Cardiac muscle cell (in vitro differentiated cells and primary cell): ENCODE results near the gene MARK1. TPM values are rescaled to one million over a fixed set of nuclear protein-coding genes. Genes with fewer than 3 reads are reported as not detected.

ENCODE experiments used
- DNase-seq, 2 donors: peaks; one replicate each; pipeline versions ENCODE4 v3.0.0 to v3.0.0-alpha.2; 2010 to 2017; ENCODE audit warnings: low read depth in 1 of 2, low spot score in 1 of 2
- H3K27ac ChIP-seq: fragments of 200-600 bp; sonication (generic); 2 replicates; pipeline ENCODE4 v1.5.1; 2016
- H3K27me3 ChIP-seq: fragments of 200-600 bp; sonication (generic); 2 replicates; pipeline ENCODE4 v1.6.0; 2016; ENCODE audit warnings: control low read depth
- H3K36me3 ChIP-seq: fragments of 200-600 bp; sonication (generic); 2 replicates; pipeline ENCODE4 v1.5.1; 2016; ENCODE audit warnings: control low read depth
- H3K4me1 ChIP-seq: fragments of 200-600 bp; sonication (generic); 2 replicates; pipeline ENCODE4 v1.8.1; 2017; ENCODE audit warnings: low read depth, mild to moderate bottlenecking, mixed run types
- H3K4me3 ChIP-seq: fragments of 200-600 bp; sonication (generic); 2 replicates; pipeline ENCODE4 v1.5.1; 2016; ENCODE audit warnings: mild to moderate bottlenecking
- H3K9me3 ChIP-seq: fragments of 200-600 bp; sonication (generic); 2 replicates; pipeline ENCODE4 v1.5.1; 2017; ENCODE audit warnings: low read depth, mild to moderate bottlenecking, control low read depth
- polyA plus RNA-seq: library from polyadenylated mRNA; unstranded; fragments of >200 nt; fragmentation: Nextera tagmentation; extraction: Ambion mirVana; gene quantifications from 2 replicates; pipeline ENCODE4 v1.2.1, GENCODE V29; 2016
- total RNA-seq: library from RNA; depleted of rRNA; stranded (reverse); fragments of >200 nt; gene quantifications from 2 replicates; pipeline ENCODE4 v1.2.3, GENCODE V29; 2016
- TF ChIP-seq, protein P1 (sequence below): IDR thresholded peaks from 2 replicates; pipeline ENCODE4 v1.5.1; 2012; ENCODE audit warnings: low read depth, mild to moderate bottlenecking, low read length

The MARK1 gene
- total and polyA plus RNA-seq, 2 experiments from 2014 or later = 24.6 to 25.2 TPM

DNA sequence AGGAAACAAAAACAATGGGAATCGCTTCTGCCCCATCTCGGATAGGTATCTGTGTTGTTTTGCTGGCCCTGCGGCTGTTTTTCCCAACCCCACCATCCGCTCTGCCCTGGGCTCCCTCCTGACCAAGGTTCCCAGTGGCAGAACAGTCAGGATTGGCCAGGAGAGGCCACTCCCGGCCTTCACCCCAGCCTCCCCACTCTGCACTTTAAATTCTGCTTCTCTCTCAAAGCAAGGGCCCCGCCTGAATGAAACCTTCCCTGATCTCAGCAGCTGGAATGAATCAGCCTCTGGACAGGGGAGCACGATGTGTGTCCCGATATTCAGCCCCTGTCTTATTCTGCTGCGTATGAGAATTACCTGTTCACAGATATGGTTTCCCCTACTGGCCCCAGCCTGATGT lies 178.5 kb downstream of the MARK1 start:
- no peak for DNase-seq
- H3K4me3 ChIP-seq = no peak overlapping the region

GRCh38 chr1:220707160-220707559 lies 179.2 kb downstream of the MARK1 start:
- Histone ChIP-seq H3K4me1 (no peaks in the 10 kb centered on the region), H3K27ac (no peak overlapping the region), H3K9me3 (no peaks in the 10 kb centered on the region), H3K4me3 (no peak overlapping the region), H3K36me3 (no peaks in the 10 kb centered on the region), H3K27me3 (no peaks in the 10 kb centered on the region)
- TF ChIP-seq, protein P1, sequence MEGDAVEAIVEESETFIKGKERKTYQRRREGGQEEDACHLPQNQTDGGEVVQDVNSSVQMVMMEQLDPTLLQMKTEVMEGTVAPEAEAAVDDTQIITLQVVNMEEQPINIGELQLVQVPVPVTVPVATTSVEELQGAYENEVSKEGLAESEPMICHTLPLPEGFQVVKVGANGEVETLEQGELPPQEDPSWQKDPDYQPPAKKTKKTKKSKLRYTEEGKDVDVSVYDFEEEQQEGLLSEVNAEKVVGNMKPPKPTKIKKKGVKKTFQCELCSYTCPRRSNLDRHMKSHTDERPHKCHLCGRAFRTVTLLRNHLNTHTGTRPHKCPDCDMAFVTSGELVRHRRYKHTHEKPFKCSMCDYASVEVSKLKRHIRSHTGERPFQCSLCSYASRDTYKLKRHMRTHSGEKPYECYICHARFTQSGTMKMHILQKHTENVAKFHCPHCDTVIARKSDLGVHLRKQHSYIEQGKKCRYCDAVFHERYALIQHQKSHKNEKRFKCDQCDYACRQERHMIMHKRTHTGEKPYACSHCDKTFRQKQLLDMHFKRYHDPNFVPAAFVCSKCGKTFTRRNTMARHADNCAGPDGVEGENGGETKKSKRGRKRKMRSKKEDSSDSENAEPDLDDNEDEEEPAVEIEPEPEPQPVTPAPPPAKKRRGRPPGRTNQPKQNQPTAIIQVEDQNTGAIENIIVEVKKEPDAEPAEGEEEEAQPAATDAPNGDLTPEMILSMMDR = no peak
- no peak for DNase-seq

More for the DNA sequence above, 178.5 kb downstream of the MARK1 start:
- H3K27me3 ChIP-seq = no peaks in the 10 kb centered on the region
- H3K27ac ChIP-seq = no peak overlapping the region
- H3K4me1 ChIP-seq = no peaks in the 10 kb centered on the region
- H3K9me3 ChIP-seq = no peaks in the 10 kb centered on the region
- no peaks in the 10 kb centered on the region for H3K36me3 ChIP-seq
- TF ChIP-seq, protein P1 = no peak

DNA sequence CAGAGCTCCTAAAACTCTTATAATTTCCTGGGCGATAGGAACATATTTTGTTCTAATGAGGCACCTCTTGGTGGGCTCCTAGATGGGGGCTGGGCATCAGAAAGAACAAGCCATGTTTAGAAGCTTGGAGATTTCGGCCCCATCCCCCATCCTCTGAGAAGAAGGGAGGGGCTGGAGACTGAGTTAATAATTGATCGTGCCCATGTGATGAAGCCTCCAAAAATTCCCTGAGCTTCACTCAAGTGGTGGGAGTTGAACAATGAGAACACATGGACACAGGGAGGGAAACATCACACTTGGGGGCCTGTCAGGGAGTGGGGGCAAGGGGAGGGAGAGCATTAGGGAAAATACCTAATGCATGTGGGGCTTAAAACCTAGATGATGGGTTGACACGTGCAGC lies 180.3 kb downstream of the MARK1 start:
- no peaks in the 10 kb centered on the region for H3K27me3 ChIP-seq
- H3K9me3 ChIP-seq = no peaks in the 10 kb centered on the region
- TF ChIP-seq, protein P1 = no peak
- no peaks in the 10 kb centered on the region for H3K4me1 ChIP-seq
- DNase-seq = no peak
- no peak overlapping the region for H3K27ac ChIP-seq
- no peaks in the 10 kb centered on the region for H3K36me3 ChIP-seq
- H3K4me3 ChIP-seq = no peak overlapping the region

GRCh38 chr1:220708936-220709801 lies 181.2 kb downstream of the MARK1 start:
- TF ChIP-seq, protein P1 = no peak
- H3K27me3 ChIP-seq = no peaks in the 10 kb centered on the region
- H3K4me3 ChIP-seq = no peak overlapping the region
- DNase-seq = no peak
- no peaks in the 10 kb centered on the region for H3K36me3 ChIP-seq
- H3K4me1 ChIP-seq = no peaks in the 10 kb centered on the region
- H3K27ac ChIP-seq = no peak overlapping the region
- H3K9me3 ChIP-seq = no peaks in the 10 kb centered on the region

- TF ChIP-seq, protein P1 = no peak
- Histone ChIP-seq H3K9me3 (no peaks in the 10 kb centered on the region), H3K4me1 (no peaks in the 10 kb centered on the region), H3K4me3 (no peak overlapping the region), H3K27me3 (no peaks in the 10 kb centered on the region), H3K36me3 (no peaks in the 10 kb centered on the region), H3K27ac (no peak overlapping the region)
- DNase-seq = no peak
Measured at GRCh38 chr1:220710333-220710732, 182.4 kb downstream of the MARK1 start.
